A673 (cell line): ENCODE results near the gene RXFP4. TPM values are rescaled to one million over a fixed set of nuclear protein-coding genes. Genes with fewer than 3 reads are reported as not detected.

Experiments
- BruUV-seq: library from RNA; stranded (reverse); fragments of 400-500 nt; replicated peaks from 2 replicates; lab custom pipeline; 2021; lab: Mats Ljungman, UMichigan
- CTCF ChIA-PET: fragments of 300-600 bp; sonication (Branson Sonifier 250); formaldehyde crosslinking; loops from one replicate; lab custom pipeline; 2022; ENCODE audit warnings: antibody characterized with exemption; lab: Charles Lee
- POLR2A ChIA-PET: fragments of 300-600 bp; sonication (Branson Sonifier 250); formaldehyde crosslinking; loops from one replicate; lab custom pipeline; 2022; ENCODE audit warnings: antibody characterized with exemption; ENCODE audit not compliant: low non-redundant PET; lab: Charles Lee
- DNase-seq: peaks from one replicate; pipeline ENCODE4 v3.0.0-alpha.2; 2015; ENCODE audit warnings: low spot score
- H3K27ac ChIP-seq: fragments of 200-600 bp; sonication (generic); 2 replicates; pipeline ENCODE4 v1.5.1; 2016; ENCODE audit warnings: mixed run types, low read depth, mild to moderate bottlenecking, mixed read lengths, antibody characterized with exemption, low read length; ENCODE audit not compliant: poor library complexity, severe bottlenecking
- H3K27me3 ChIP-seq: fragments of 200-600 bp; sonication (generic); replicated peaks from 2 replicates; pipeline ENCODE4 v1.6.1; 2017; ENCODE audit warnings: mixed run types, low read depth, mild to moderate bottlenecking, mixed read lengths, antibody characterized with exemption, low read length; ENCODE audit not compliant: insufficient read depth, poor library complexity
- H3K36me3 ChIP-seq: fragments of 200-600 bp; sonication (generic); 2 replicates; pipeline ENCODE4 v1.6.1; 2016; ENCODE audit warnings: mixed run types, mild to moderate bottlenecking, mixed read lengths, antibody characterized with exemption, low read length; ENCODE audit not compliant: insufficient read depth, poor library complexity, severe bottlenecking
- H3K4me1 ChIP-seq: fragments of 200-600 bp; sonication (generic); 2 replicates; pipeline ENCODE4 v1.6.1; 2017; ENCODE audit warnings: mixed run types, mild to moderate bottlenecking, mixed read lengths, antibody characterized with exemption, low read length; ENCODE audit not compliant: insufficient read depth, poor library complexity, severe bottlenecking
- H3K4me3 ChIP-seq: fragments of 200-600 bp; sonication (generic); 2 replicates; pipeline ENCODE4 v1.5.1; 2016; ENCODE audit warnings: low read depth, mixed run types, mild to moderate bottlenecking, mixed read lengths, low read length; ENCODE audit not compliant: poor library complexity, severe bottlenecking
- H3K9me3 ChIP-seq: fragments of 200-600 bp; sonication (generic); 2 replicates; pipeline ENCODE4 v1.6.1; 2016; ENCODE audit warnings: mixed run types, low read depth, mild to moderate bottlenecking, mixed read lengths, antibody characterized with exemption, low read length; ENCODE audit not compliant: poor library complexity, severe bottlenecking
- CTCF ChIP-seq: fragments of 300-800, 200-600 bp; sonication (generic); conservative IDR thresholded peaks from 2 replicates; pipeline ENCODE4 v1.5.1; 2017; ENCODE audit warnings: low read depth, mild to moderate bottlenecking, antibody characterized with exemption, low read length, moderate library complexity, mixed read lengths
- EZH2 ChIP-seq: fragments of 200-600 bp; sonication (generic); IDR thresholded peaks from 2 replicates; pipeline ENCODE4 v1.6.1; 2017; ENCODE audit warnings: borderline replicate concordance, low read depth, mild to moderate bottlenecking, mixed read lengths, antibody characterized with exemption, low read length; ENCODE audit not compliant: poor library complexity, severe bottlenecking
- intact Hi-C: fragments of 100-400 bp; cut with micrococcal nuclease; formaldehyde crosslinking; loops from one replicate; pipeline ENCODE4 v1.10.0; 2022; ENCODE audit not compliant: unreplicated experiment
- total RNA-seq: library from RNA; stranded (reverse); gene quantifications from 2 replicates; pipeline ENCODE4 v1.2.3, GENCODE V29; 2021

RXFP4 gene
- total RNA-seq, 1 experiment from 2014 or later: not detected

GRCh38 chr1:155933591-155934096 is 7.8 kb upstream of the RXFP4 start:
- TF ChIP-seq CTCF: no peak
- ChIA-PET CTCF (no interaction called here), POLR2A (interaction anchor here (0.7 kb wide), 1 partner anchor 55 kb away, joined by 3 read pairs; no protein-coding TSS in a partner anchor)
- DNase-seq: no peak
- peak overlapping the region; percentile 90 for H3K27ac ChIP-seq
- peaks cover 35% of the 10 kb centered on the region for H3K4me1 ChIP-seq
- intact Hi-C loops: no loop called here
- H3K4me3 ChIP-seq: peak overlapping the region; percentile 67
- H3K36me3 ChIP-seq: peaks cover 50% of the 10 kb centered on the region
- H3K9me3 ChIP-seq: no peaks in the 10 kb centered on the region
- no peaks in the 10 kb centered on the region for H3K27me3 ChIP-seq
- no TSS peak for BruUV-seq

GRCh38 chr1:155934097-155934935 is 7.1 kb upstream of the RXFP4 start, which contains the start of gene KHDC4:
Gene KHDC4 (minus strand): TSS chr1:155934413. CDS start chr1:155934373, 40 bp downstream.
- CTCF ChIA-PET: interaction anchor here (0.7 to 1.0 kb wide), 2 partner anchors 196 to 411 kb away, joined by 4 to 5 read pairs; no protein-coding TSS in a partner anchor
- H3K27ac ChIP-seq: peak within 1 kb of the TSS; percentile 90
- POLR2A ChIA-PET: interaction anchor here (0.7 kb wide), 1 partner anchor 54 kb away, joined by 3 read pairs; no protein-coding TSS in a partner anchor
- H3K9me3 ChIP-seq: no peaks in the 10 kb centered on the region
- peak; percentile 99 for DNase-seq
- intact Hi-C loops: no loop called here
- peaks cover 43% of the 10 kb centered on the region for H3K36me3 ChIP-seq
- H3K4me1 ChIP-seq: peaks cover 35% of the 10 kb centered on the region
- BruUV-seq: no TSS peak
- TF ChIP-seq CTCF (no peak), EZH2 (no peak)
- H3K4me3 ChIP-seq: peak within 1 kb of the TSS; percentile 67
- H3K27me3 ChIP-seq: no peaks in the 10 kb centered on the region

GRCh38 chr1:155934936-155935590 is 6.4 kb upstream of the RXFP4 start:
- Histone ChIP-seq H3K9me3 (no peaks in the 10 kb centered on the region), H3K27me3 (no peaks in the 10 kb centered on the region), H3K4me1 (peaks cover 37% of the 10 kb centered on the region), H3K4me3 (peak overlapping the region; percentile 67), H3K27ac (peak overlapping the region; percentile 90), H3K36me3 (peaks cover 36% of the 10 kb centered on the region)
- intact Hi-C loops: loop anchor here (5.0 kb wide), 1 partner anchor 132 kb away; no protein-coding TSS in a partner anchor
- DNase-seq: peak; percentile 23
- ChIA-PET POLR2A (interaction anchor here (0.7 kb wide), 1 partner anchor 33 kb away, joined by 17 read pairs; no protein-coding TSS in a partner anchor), CTCF (interaction anchor here (0.7 to 1.0 kb wide), 2 partner anchors 195 to 412 kb away, joined by 4 to 5 read pairs; no protein-coding TSS in a partner anchor)
- BruUV-seq: TSS peak; percentile 97
- TF ChIP-seq EZH2 (no peak), CTCF (no peak)
